IPS DF 4.7 (cell line): ENCODE measurements around the gene FAM156B.
"Not testable (repeated sequence)": the region's sequence is repeated elsewhere in the genome, so short reads cannot be mapped to it uniquely, and the experiment has no call there.

Source experiments
- DNase-seq: peaks from one replicate; pipeline ENCODE4 v3.0.0-alpha.2; 2013; ENCODE audit warnings: low spot score; ENCODE audit errors: extremely low read depth

Gene FAM156B

GRCh38 chrX:52923781-52924241 is 26.7 kb downstream of the FAM156B start:
- no peak for DNase-seq

- DNase-seq = not testable (repeated sequence)
Measured at GRCh38 chrX:52930214-52930613, 33.1 kb downstream of the FAM156B start.

DNA sequence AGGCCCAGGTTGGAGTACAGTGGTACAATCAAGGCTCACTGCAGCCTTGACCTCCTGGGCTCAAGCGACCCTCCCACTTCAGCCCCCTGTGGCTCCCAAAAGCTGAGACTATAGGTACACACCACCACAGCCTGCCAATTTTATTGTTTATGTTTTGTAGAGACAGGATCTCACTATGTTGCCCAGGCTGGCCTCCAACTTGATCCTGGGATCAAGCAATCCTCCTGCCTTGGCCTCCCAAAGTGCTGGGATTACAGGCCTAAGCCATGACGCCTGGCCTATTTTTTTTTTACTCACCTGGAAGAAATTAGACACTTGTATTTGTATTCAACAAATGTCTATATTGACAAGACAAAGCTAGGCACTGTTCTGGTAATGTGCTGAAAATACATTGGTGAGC is 36.1 kb downstream of the FAM156B start:
- no peak for DNase-seq

DNA sequence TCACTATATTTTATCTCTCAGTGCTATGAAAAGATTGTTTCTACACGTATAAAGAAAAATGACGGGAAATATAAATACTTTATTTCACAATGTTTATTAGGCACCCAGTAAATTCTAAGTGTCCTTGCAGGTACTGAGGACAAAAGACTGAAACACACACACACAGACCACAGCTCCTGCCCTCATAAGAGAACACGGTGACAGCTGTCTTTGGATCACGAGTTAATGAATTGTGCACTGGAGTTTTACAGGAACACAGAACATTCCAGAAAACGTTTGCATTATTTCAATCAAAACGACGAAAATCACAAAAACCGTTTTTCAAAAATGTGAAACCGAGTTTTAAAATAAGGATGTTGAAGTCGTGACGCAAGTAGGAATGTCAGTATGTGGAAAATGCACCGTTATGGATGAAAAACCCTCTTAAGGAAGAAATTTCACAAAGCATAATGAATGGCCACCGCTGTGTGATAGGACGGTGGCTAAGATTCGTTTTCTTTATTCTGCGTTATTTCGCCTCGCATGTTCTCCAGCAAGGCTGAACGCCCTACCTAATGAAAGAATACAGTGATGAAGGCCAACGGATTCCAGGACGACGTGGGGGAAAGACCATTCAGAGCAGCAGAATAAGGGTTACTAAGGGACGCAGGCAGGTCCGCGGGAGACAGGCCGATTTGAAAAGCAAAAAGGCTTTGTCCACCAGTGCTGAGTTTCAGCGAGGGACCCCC is 37.0 kb downstream of the FAM156B start:
- no peak for DNase-seq

DNA sequence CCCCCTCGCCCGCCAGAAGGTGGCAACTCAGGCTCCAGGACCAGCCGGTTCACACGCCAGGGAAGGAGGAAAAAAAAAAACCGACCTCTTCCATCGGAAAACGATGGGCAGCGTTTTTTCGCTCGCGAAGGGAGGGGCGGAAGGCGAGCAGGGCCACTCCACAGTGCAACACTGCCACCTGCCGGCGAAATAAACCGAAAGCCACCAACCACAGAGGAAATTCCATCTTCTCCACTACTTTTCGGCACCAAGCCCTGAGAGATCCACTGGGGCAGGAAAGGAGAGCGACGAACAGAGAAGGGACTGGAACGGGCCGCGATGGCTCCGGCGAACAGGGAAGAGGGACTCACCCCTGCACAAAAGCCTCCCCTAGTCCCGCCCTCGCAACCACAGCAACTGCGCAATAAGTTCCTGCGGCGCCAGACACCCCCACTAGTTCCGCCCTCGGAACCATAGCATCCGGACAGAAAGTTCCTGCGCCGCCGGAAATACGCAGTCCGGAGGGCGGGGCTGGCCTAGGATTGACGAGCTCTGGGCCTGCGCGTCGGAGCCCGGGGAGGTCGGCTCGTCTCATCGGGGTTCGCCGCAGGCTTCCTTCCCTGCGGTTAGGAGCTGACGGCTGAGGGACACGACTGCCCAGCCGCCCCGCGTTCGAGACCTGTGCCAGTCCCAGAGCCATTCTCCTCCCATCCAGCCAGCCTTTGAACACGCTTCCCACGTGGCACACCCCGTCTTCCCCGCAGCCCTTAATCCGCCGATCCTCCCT is 37.8 kb downstream of the FAM156B start:
- no peak for DNase-seq

- DNase-seq = not testable (repeated sequence)
Measured at GRCh38 chrX:52935470-52935784, 38.3 kb downstream of the FAM156B start.

GRCh38 chrX:52940704-52941103 is 43.6 kb downstream of the FAM156B start:
- not testable (repeated sequence) for DNase-seq

DNA sequence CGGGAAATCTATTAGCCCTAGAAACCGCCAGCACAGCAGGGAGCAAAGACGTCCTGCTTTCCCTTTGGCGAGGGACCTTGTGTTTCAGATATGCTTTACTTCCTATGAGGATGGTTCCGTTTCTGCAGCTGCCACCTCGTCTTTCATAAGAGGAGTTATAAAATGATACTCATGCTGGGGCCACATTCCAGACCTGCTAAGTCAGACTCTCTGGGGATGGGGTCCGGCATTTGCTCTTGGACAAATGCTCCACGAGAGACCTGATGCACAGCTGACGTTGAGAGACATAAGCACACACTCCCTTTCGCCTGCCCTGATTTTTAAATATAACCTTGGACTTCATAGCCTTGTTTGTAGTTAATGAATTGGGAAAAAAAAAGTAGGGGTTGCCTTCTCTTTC is 44.6 kb downstream of the FAM156B start:
- not testable (repeated sequence) for DNase-seq

- DNase-seq = not testable (repeated sequence)
Measured at GRCh38 chrX:52945838-52946494, 48.8 kb downstream of the FAM156B start.

GRCh38 chrX:52947501-52947900 is 50.4 kb downstream of the FAM156B start:
- not testable (repeated sequence) for DNase-seq

DNA sequence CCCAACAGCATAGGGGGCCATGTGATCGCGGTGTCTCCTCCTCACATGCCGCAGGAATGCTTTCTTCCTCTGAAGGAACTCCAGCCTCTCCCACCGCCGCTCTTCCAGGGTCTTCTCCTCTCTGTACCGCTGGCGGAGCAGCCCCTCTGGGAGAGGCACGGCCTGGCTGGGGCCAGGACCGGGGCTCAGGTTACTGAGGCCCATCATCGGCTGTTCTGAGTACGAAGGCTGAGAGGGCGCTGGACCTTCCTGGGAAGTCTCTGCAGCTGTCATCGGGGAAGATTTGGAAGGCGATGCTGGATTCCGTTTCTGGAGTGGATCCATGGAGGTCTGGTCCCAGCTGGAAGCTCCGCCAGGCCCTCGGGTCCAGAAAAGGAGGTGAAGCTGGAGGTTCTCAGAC is 51.1 kb downstream of the FAM156B start:
- DNase-seq = not testable (repeated sequence)

GRCh38 chrX:52949325-52949724 is 52.2 kb downstream of the FAM156B start:
- DNase-seq = not testable (repeated sequence)

DNA sequence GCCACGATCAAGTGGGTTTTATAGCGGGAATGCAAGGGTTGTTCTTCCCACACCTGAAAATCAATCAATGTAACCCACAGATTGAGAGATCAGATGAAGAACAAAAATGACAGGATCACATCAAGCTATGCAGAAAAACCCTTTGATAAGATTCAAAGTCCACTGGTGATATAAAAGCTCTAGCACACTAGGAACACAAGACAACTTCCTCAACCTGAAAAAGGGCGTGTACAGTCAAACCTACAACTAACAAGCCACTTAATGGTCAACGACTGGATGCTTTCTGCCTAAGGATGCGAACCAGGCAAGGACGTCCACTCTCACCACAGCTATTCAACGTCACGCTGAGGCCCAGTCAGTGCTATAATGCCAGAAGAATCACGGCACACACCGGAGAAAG is 52.8 kb downstream of the FAM156B start:
- DNase-seq = not testable (repeated sequence)
